Stimulated activated naive B cell treated with anti-CD40 and anti-IgM and Interleukin-4, amounts not matched to agents 10 μg/mL and 1 μg/mL and 100 μg/mL, for 72 hours (primary cell): ENCODE data around the gene OTP.

Source experiments
- ATAC-seq, 2 donors: fragments of 150-1000 bp; cut with Tn5 transposase; replicated peaks; 2 replicates each; pipeline ENCODE4 v1.10.0; 2021; ENCODE audit warnings: moderate library complexity in 1 of 2
- DNase-seq: peaks from one replicate; pipeline ENCODE4 v3.0.0; 2021
- H3K27ac Mint-ChIP-seq: one replicate; pipeline ENCODE4 v1.8.0; 2022; ENCODE audit warnings: mild to moderate bottlenecking, mixed read lengths
- H3K27me3 Mint-ChIP-seq, 2 donors: one replicate each; pipeline ENCODE4 v1.8.0; 2022; ENCODE audit warnings: mixed read lengths in 2 of 2
- H3K36me3 Mint-ChIP-seq, 2 donors: one replicate each; pipeline ENCODE4 v1.8.0; 2022; ENCODE audit warnings: mixed read lengths in 2 of 2, mild to moderate bottlenecking in 1 of 2
- H3K4me1 Mint-ChIP-seq, 2 donors: one replicate each; pipeline ENCODE4 v1.8.0; 2022; ENCODE audit warnings: mixed read lengths in 2 of 2, mild to moderate bottlenecking in 1 of 2
- H3K4me3 Mint-ChIP-seq, 2 donors: one replicate each; pipeline ENCODE4 v1.8.0; 2022; ENCODE audit warnings: mild to moderate bottlenecking in 2 of 2, mixed read lengths in 2 of 2, moderate library complexity in 1 of 2
- H3K9me3 Mint-ChIP-seq, 2 donors: one replicate each; pipeline ENCODE4 v1.8.0; 2022; ENCODE audit warnings: mixed read lengths in 2 of 2, mild to moderate bottlenecking in 1 of 2

Gene OTP

DNA sequence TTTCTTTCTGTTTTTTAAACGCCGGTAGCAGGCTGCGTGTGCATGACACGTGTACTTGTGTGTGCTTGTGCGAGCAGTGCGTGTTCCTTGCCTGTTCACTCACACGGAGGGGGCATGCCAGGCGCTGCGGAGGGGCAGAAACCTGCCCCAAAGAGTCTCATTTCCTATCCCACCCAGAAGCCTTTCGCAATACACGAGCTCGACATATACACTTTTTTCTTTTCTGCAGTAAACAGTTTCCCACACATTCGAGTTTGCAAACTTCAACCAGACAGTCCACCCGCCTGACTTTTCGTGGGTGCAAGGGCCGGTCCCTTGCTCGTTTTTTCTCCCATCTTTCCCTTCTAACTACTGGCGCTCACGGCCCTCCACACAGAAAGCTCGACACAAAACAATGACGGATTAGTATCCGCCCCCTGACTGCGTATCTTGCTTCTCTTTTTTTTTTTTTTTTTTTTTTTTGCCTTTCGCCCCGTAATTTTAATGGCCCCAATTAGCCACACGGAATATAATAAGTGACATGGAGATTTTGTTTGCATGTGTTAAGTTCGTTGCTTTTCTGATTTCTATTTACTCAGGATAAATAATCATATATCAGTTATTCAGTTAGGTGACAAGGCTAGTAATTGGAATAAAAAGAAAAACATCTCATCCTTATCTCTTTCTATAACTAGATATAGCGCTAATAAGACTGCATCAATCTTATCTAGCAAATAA is 5.3 kb upstream of the OTP start:
- peak overlapping the region in 1 of 2 donors; percentile 41 for H3K4me3 Mint-ChIP-seq
- peaks cover 5 to 7% of the 10 kb centered on the region in 2 donors for H3K36me3 Mint-ChIP-seq
- H3K4me1 Mint-ChIP-seq: peaks cover 9 to 16% of the 10 kb centered on the region in 2 donors
- ATAC-seq (no peak), DNase-seq (no peak)
- H3K27me3 Mint-ChIP-seq: peaks cover 78 to 97% of the 10 kb centered on the region in 2 donors
- peak overlapping the region; percentile 65 for H3K27ac Mint-ChIP-seq
- peaks cover 0 to 3% of the 10 kb centered on the region in 2 donors for H3K9me3 Mint-ChIP-seq

DNA sequence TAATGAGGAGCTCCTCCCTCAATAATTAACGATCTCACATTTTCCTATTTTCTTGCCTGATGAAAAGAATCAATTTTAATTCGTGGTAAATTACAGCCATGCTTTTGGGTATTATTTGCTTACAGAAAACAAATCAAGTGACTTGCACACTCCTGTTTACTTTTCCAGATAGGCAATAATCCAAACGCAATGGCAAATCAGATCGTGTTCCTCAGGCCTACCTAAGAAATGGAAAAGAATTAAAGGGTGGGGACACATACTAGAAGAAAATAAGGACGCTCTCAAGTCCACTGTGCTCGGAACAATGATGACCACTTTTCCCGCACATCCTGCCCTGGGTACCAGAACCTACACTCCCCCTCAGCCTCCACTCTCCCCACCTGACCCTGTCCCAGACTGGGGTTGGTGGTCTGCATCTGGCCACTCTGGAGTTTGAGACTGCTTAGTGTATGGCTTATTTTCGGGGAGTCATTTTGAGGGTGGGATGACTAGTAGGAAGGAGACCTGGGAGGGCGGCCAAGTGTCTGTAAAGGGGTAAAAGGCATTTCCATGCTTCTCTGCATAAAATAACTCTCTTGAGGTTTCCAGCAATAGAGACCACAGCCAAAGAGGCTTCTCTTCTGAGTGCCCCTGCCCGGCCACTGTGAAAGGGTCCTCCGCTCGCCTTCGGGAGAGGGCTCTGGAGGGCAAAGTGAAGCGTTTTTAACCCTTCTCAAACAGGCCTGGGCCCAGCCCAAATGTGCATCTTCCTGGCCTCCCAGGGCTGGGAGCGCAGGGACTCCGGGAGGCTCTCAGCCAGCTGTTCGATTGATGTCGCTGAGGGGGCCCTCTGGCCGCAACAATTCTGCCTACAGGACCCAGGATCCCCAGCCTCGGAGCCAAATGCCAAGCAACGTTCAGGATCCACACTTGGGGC is 4.5 kb upstream of the OTP start:
- peaks cover 10 to 17% of the 10 kb centered on the region in 2 donors for H3K4me1 Mint-ChIP-seq
- peaks cover 5 to 7% of the 10 kb centered on the region in 2 donors for H3K36me3 Mint-ChIP-seq
- H3K27me3 Mint-ChIP-seq: peaks cover 73 to 92% of the 10 kb centered on the region in 2 donors
- peak overlapping the region; percentile 84 for H3K27ac Mint-ChIP-seq
- ATAC-seq (no peak), DNase-seq (no peak)
- H3K9me3 Mint-ChIP-seq: peaks cover under 1 to 3% of the 10 kb centered on the region in 2 donors
- no peak overlapping the region for H3K4me3 Mint-ChIP-seq

DNA sequence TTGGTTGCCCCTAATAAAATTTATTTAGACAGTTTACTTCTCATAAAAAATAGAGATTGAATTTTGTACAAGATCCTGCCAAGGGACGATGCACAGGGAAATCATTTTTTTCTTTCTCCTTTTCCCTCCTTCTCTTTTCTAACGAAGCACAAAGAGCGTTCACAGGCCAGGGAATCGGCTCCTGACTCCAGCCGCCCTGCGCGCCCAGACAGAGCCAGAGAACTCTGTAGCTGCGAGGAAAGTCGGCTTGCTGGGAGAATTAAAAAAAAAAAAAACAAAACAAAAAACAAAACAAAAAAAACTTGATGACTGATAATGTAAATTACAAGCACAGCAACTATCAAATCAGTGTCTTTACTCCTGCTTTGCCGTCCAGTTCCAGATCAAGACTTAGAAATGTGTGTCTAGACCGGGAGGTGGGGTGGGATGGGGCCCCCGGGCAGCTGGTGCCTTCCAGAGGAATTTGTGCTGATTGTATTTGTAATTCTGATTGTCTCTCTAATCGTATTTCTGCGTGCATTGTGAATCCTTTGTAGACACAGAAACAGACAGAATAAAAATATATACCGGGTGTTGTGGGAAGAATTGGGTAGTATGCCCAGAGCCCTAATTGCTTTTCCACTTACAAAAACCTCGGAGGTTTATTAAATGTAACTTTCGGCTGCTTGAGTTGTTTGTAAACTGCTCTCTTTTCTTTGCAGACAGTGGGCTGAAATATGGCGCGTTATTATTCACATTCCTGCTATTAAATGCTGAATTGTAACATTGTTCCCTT is 3.6 kb upstream of the OTP start:
- H3K4me1 Mint-ChIP-seq: peaks cover 19 to 25% of the 10 kb centered on the region in 2 donors
- DNase-seq (no peak), ATAC-seq (no peak)
- H3K36me3 Mint-ChIP-seq: peaks cover 14 to 15% of the 10 kb centered on the region in 2 donors
- peaks cover 73 to 92% of the 10 kb centered on the region in 2 donors for H3K27me3 Mint-ChIP-seq
- H3K27ac Mint-ChIP-seq: peak overlapping the region; percentile 84
- no peak overlapping the region for H3K4me3 Mint-ChIP-seq
- peaks cover 8% of the 10 kb centered on the region in 2 donors for H3K9me3 Mint-ChIP-seq

DNA sequence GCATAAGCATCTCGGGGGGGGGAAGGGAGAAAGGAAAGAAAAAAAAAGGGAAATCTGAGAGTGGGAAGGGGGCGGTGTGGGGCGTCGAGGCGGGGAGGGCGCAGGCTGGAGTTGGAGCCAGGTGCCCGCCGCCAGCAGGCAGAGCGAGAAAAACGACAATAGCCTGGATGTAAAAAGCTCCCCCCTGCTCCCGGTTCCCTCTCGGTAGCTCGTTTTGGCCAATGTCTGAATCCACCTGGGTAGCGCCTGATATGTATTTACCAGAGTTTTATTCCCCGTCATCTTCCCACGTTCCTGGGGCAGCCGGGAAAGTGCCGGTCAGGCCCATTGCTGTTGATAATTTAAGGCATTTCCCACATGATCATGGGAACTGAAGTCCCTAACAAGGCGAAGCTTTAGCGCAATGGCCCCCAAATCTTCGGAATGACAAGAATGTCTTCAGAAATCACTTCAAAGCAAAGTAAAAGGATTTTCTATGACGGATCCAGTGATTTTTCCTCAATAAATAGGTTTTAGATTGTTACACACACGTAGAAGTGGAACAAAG is 3.0 kb upstream of the OTP start:
- Mint-ChIP-seq H3K4me3 (peak overlapping the region in 1 of 2 donors; percentile 31), H3K27ac (peak overlapping the region; percentile 80)

DNA sequence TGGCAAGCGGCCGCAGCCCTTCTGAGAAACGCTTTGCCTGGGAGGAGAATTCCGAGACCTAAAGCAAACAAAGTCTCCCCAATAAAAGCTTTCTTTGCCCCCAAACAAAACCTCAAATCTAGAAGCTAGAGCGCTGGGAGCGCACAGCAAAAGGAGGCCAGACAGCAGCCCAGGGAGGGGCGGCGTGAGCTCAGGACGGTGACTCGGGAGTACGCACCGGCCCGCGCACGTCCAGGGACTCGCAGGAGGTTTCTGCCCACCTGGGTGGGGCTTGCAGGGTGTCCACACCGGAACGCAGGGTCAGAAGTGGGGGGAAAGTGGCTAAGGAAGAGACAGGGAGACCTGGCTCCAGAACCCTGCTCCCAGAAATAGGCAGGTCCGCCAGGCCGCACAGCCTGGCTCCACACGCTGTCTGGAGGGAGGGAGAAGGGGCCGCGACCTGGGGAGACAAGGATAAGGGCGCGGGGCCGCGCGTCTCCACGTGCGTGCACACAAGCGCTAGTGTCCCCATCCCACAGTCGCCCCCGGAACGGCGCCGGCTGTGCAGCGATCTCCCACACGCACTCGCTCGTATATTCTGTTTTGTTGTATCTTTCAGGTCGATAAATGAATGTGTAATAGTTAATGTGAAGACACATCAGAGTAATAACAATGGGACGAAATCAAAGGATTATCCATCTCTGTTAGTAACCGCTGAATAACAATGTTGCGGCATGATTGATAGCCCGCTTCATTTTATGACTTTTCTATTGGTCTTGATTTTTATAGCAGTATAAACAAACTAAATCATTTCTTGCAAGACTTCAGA is 2.3 kb upstream of the OTP start:
- Mint-ChIP-seq H3K27ac (peak overlapping the region; percentile 80), H3K9me3 (peaks cover 8 to 9% of the 10 kb centered on the region in 2 donors), H3K4me3 (peak overlapping the region in 1 of 2 donors; percentile 46), H3K27me3 (peaks cover 72 to 92% of the 10 kb centered on the region in 2 donors), H3K36me3 (peaks cover 16 to 19% of the 10 kb centered on the region in 2 donors), H3K4me1 (peaks cover 23 to 27% of the 10 kb centered on the region in 2 donors)
- no peak for ATAC-seq
- no peak for DNase-seq

More for the DNA sequence above, 3.0 kb upstream of the OTP start:
- DNase-seq (no peak), ATAC-seq (no peak)
- H3K36me3 Mint-ChIP-seq: peaks cover 14 to 15% of the 10 kb centered on the region in 2 donors
- H3K27me3 Mint-ChIP-seq: peaks cover 72 to 92% of the 10 kb centered on the region in 2 donors
- H3K9me3 Mint-ChIP-seq: peaks cover 8% of the 10 kb centered on the region in 2 donors
- peaks cover 19 to 25% of the 10 kb centered on the region in 2 donors for H3K4me1 Mint-ChIP-seq

DNA sequence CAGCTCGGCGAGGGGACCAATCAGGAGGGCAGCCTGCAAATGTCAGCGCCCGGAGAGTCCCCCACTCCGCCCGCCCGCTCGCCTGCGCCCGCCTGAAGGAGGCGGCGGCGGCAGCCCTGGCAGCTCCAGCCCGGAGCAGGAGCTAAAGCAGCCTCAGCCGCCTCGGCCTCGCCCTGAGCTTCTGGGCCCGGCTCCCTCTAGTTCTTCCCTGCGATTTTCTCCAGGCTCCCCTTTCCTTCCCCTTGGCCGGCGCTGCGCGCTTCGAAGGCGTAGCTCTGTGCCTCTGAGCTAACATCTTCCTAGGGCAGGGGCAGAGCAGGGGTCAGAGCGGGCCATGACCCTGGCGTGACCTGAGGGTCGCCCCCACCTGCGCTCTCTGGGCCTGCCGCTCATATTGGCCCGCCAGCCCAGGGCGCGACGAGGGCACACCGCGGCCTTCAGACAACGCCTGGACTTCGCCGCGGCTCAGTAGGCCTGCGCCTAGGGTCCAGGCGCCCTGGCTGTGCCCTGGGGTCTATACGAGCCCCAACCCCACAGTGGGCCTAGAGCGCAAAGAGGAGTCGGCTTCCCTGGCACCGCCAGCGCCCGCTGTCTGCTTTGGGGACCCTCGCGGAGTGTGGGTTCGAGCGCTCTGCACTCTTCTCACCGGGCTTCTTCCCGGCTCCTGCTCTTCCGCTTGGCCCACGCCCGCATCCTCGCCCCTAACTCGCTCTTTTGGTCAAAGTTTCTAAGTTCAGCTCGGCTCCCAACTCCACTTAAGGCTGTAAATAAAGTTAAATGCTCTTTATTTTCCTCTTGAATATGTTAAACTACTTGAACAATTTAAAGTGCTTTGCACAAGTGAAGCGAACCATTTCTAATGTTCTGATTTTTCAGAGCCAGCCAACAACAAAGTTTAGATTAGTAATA is 504 bp upstream of the OTP start:
- ATAC-seq (no peak), DNase-seq (no peak)
- peak overlapping the region; percentile 81 for H3K27ac Mint-ChIP-seq
- H3K4me1 Mint-ChIP-seq: peaks cover 14 to 23% of the 10 kb centered on the region in 2 donors
- peaks cover 61 to 75% of the 10 kb centered on the region in 2 donors for H3K27me3 Mint-ChIP-seq
- H3K4me3 Mint-ChIP-seq: no peak overlapping the region
- peaks cover 8 to 9% of the 10 kb centered on the region in 2 donors for H3K9me3 Mint-ChIP-seq
- H3K36me3 Mint-ChIP-seq: peaks cover 15 to 19% of the 10 kb centered on the region in 2 donors

DNA sequence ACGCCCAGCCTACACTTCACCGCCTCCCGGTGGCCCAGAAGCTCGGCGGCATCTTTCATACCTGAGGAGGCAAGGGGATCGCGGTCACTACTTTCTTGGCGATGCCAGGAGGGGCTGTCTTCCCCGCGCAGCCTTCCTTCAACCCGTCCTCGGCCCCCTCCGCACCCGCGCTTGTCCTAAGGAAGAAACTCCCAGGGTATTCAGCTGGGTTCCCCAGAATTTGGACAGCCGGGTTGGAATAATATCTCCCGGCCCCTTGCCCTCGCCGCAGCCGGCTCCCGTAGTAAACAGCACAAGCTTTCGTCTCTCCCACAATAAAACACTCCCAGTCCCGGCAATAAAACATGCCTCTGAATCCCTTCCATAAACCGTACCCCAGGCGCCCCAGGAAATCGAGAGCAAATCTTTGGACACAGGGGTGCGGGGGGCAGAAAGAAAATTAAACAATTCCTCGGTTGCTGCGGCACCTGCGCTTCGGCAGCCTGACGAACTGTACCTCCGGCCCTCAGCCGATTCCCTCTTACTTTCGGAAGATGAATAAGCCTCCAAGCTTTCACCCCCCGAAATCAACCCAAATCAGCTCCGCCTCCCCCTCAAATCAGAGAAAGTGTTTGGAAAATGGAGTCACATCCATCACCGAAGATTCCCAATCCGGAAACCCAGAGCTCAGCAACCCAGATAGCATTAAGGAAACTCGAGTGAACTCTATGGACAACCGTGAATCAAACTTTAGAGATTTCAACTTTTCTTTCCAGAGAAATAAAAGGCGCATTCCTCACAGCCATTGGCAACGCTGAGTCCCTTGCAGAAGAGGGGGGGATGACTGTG is 1.1 kb downstream of the OTP start:
- peaks cover 21 to 26% of the 10 kb centered on the region in 2 donors for H3K36me3 Mint-ChIP-seq
- H3K27me3 Mint-ChIP-seq: peaks cover 55 to 71% of the 10 kb centered on the region in 2 donors

DNA sequence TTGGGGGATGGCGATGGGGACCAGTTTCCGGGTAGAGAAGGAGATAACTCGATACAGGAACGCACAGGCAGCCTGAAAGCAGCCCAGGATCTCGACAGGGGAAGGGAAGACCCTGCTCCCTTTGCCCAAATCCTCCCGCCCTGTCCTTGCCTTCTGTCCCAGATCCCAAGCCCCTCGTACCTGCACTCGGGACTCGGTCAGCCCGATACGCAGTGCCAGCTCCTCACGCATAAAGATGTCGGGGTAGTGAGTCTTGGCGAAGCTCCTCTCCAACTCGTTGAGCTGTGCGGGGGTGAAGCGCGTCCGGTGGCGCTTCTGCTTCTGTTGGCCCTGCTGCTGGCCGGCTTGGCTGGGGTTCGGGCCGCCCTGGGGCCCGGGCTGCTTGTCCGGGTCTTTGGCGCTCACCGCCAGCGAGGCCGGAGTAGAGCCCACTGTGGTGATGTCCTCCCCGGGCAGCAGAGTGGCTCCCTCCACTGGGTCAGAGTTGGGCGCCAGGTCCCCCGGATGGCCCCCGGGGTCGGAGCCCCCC is 1.8 kb downstream of the OTP start:
- DNase-seq (no peak), ATAC-seq (no peak)
- H3K4me3 Mint-ChIP-seq: no peak overlapping the region
- H3K9me3 Mint-ChIP-seq: peaks cover 14 to 17% of the 10 kb centered on the region in 2 donors
- H3K4me1 Mint-ChIP-seq: peaks cover 22 to 23% of the 10 kb centered on the region in 2 donors
- peak overlapping the region; percentile 88 for H3K27ac Mint-ChIP-seq
- peaks cover 51 to 68% of the 10 kb centered on the region in 2 donors for H3K27me3 Mint-ChIP-seq
- H3K36me3 Mint-ChIP-seq: peaks cover 21 to 26% of the 10 kb centered on the region in 2 donors

More for the DNA sequence above, 1.1 kb downstream of the OTP start:
- Mint-ChIP-seq H3K27ac (peak overlapping the region; percentile 94), H3K4me3 (peak overlapping the region; percentile 44 to 73), H3K9me3 (peaks cover 14 to 15% of the 10 kb centered on the region in 2 donors), H3K4me1 (peaks cover 21% of the 10 kb centered on the region in 2 donors)
- no peak for DNase-seq
- ATAC-seq: no peak

DNA sequence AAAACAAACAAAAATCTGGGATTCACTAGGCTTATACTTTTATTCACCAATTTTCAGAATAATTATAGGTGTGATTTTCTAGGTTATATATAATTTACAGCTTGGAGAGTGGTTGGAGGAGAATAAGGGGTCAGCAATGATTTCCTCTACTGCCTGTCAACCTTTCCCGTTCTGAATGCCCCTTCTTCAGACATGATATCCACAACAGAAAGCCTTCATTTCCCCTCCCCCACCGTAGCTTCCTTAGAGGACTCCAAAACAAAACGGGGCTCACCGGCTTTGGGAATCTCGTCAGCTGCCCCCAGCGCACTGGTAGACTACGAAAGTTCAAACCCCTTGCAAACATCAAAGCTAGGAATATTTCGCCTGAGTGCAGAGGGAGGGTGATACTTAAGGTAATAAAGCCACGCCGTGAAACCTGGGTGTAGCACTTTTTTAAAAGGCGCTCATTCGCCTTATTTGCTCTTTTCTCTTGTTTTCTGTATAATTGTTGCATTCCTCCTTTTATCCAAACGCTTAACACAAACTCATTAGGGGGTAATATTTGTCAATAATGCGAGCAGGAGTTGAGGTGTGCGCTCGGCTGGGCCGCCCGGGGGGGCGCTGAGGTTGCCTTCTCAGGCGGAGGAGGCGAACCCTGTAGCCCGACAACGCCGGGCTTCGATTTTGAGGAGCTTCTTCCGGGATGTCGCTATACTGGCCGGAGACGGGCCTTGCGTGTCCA is 2.4 kb downstream of the OTP start:
- peak overlapping the region; percentile 88 for H3K27ac Mint-ChIP-seq

DNA sequence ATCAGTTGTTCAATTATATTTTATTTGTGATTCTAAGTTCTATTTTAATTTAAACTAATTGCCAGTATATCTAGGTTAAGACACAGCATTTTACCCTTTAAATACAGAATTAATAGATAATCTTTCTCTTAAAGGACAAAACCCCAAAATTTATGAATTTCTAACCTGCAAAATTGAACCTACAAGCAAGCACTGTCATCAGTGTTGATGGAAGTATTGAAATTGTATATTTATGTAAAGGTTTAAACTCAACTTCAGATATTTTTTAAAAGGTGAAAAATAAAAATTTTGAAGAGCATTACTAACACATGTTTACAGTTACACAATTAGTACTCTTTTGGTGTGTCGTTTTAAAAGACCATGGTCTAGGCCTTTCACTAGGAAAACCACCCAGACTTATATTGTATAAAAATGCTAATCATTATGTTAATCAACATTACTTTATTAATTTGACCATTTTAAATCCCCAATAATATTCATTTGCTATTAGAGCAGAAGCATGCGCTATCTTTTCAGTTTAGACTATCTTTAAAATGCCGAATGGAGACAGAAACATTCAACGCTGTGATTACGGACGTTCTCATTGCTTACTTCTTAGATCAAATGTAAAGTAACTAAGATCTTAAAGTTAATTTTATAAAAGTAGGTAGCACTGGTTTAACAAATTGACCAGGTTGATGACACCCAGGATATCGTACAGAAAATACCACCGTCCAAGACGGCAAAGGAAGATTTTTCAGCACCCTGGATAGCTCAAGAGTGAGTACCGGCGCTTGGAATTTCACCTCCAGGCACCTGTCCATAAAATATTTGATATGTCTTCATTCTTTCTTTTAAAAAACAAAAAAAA is 3.2 kb downstream of the OTP start:
- ATAC-seq: no peak
- H3K9me3 Mint-ChIP-seq: peaks cover 14% of the 10 kb centered on the region in 2 donors
- peaks cover 17 to 19% of the 10 kb centered on the region in 2 donors for H3K36me3 Mint-ChIP-seq
- DNase-seq: no peak
- no peak overlapping the region for H3K27ac Mint-ChIP-seq
- peaks cover 23 to 37% of the 10 kb centered on the region in 2 donors for H3K4me1 Mint-ChIP-seq
- H3K4me3 Mint-ChIP-seq: no peak overlapping the region
- H3K27me3 Mint-ChIP-seq: peaks cover 43 to 69% of the 10 kb centered on the region in 2 donors

More for the DNA sequence above, 2.4 kb downstream of the OTP start:
- Mint-ChIP-seq H3K9me3 (peaks cover 14 to 15% of the 10 kb centered on the region in 2 donors), H3K36me3 (peaks cover 21 to 24% of the 10 kb centered on the region in 2 donors), H3K27me3 (peaks cover 49 to 69% of the 10 kb centered on the region in 2 donors), H3K4me1 (peaks cover 23 to 30% of the 10 kb centered on the region in 2 donors), H3K4me3 (no peak overlapping the region)
- DNase-seq: no peak
- ATAC-seq: no peak
